HG02678 (cell line): ENCODE data around the gene CCL5.

Experiments used
- ATAC-seq: cut with Tn5 transposase; IDR thresholded peaks from one replicate; pipeline ENCODE4 v1.9.1; 2021; ENCODE audit warnings: mild to moderate bottlenecking, moderate library complexity; ENCODE audit not compliant: unreplicated experiment

Gene CCL5

DNA sequence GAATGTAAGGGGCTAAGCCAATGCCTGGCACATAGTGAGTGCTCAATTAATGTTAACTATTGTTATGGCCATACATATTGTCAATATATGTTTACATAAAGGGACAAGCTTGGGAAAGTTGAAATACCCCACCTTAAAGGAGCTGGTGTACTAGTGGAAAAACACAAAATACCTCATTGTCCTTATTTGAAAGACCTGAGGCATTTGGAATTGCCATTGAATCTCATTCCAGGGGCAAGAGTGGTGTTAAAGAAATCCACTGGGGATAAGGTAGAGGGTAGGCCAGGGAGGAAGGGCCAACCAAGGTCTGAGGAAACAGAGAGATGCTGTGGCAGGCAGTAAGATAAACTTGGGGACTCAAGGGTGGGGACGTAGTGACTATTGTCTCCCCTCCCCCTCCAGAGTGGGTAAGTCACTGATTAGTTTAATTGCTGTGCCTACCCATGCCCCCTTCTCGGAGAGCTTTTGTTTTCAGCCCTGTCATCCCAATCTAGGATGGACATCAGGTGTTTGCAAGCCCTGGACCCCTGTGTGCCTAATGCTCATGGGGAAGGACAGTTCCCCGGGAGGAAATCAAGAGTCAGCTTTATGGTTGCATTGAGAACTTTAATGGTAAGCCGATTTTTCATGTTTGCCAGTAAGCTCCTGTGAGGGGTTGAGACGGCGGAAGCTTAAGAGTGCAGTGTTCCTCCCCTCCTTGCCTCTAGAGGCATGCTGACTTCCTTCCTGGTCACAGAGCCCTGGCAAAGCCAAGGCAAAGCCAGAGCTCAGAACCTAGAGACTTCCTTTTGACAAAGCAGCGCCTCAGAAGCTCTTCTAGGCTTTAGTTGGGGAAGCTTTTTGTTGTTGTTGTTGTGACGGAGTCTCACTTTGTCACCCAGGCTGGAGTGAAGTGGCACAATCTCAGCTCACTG is 9.0 kb downstream of the CCL5 start:
- ATAC-seq: no peak

- ATAC-seq: no peak
Observed at GRCh38 chr17:35868737-35869136, 11.4 kb downstream of the CCL5 start, which contains the start of gene HEATR9. Gene HEATR9, minus strand, starts transcription at chr17:35868891. Its CDS starts 149 bp downstream, at chr17:35868742.

DNA sequence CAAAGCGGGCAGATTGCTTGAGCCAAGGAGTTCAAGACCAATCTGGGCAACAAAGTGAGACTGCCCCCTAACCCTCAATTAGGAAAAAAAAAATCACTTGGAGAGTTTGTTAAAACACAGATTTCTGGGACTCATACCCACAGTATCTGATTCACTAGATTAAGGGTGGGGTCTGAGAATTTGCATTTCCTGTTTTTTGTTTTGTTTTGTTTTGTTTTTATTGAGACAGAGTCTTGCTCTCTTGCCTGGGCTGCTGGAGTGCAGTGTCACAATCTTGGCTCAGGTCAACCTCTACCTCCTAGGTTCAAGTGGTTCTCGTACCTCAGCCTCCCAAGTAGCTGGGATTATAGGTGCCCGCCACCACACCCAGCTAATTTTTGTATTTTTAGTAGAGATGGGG is 12.6 kb downstream of the CCL5 start:
- no peak for ATAC-seq

DNA sequence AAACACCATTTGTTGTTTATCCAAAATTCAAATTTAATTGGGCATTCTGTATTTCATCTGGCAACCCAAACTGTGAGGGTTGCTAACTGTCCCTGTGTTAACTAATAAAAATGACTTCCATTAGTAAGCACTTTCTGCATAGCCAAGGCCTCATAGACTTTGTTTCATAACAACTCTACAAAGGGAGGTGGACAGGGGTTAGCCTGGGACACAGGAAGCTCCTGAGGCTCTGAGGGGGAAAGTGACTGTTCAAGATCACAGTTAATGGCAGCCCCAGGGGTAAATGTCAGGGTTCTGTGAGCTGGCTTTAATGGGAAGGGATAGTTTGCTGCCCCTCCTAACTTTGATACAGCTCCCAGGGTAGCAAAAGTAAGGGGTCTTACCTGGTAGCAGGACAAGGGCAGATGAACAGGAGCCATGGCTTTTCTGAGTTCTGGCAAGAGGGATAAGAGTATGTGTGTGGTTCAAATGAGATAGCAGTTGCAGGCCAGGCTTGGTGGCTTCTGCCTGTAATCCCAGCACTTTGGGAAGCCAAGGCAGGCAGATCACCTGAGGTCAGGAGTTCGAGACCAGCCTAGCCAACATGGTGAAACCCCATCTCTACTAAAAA is 13.7 kb downstream of the CCL5 start:
- no peak for ATAC-seq

DNA sequence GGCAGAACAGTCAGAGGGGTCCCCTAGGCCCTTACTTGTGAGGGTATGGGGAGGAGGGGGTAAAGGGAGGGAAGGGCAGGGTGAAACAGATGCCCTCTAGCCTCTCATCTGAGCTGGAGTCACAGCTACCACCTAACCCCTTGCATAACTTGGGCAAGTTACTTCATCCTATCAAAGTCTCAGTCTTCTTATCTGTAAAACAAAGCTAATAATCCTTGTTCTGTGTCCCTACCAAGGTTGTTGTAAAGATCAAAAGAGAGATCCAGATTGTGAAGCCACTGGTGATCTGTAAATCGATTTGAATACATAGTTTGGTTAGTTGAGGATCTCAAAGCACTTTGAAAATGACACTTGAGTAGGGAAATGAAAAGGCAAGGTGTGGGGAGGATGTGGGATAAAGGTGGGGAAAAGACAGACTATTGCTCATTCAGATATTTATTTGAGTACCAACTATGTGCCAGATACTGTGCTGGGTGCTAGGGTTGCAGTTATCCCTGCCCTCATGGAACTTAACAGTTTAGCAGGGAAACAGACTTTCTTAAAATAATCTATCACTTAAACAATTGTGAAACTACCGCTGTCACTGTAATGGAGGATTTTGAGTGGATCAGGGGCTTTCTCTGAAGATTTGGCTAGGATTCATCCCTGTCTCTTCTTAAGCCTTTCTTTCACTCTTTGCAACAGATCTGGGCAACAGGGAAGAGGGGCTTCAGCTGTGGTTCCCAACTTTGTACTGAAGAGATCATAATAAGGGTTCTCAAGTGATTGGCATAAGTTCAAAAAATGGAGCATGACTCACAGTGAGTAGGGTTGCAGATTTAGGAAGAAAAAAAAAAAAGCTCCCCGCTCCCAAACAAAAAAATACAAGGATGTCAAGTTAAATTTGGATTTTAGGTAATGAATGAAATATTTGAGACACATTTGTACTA is 14.5 kb downstream of the CCL5 start:
- no peak for ATAC-seq

- no peak for ATAC-seq
Observed at GRCh38 chr17:35864853-35865252, 15.3 kb downstream of the CCL5 start.

- ATAC-seq: no peak
Observed at GRCh38 chr17:35856603-35857002, 23.6 kb downstream of the CCL5 start.

DNA sequence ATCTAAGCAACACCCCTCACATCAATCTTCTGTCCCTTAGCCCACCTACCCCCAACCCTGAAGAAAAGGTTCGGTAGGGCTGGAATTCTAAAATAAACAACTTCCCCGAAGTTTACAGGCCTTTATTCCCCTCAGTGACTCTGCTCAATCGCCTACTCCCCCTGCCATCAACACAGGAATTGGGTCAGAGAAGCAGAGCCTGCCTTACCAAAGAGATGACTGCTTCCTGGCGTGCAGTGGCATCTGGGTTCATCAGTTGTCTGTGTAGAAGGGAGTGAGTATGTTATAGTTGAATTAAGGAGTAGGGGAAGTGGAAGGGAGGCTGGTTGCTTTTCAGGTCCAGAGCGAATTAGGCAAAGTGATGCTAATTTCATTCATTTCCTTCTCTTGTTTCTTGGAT is 24.2 kb downstream of the CCL5 start:
- no peak for ATAC-seq

DNA sequence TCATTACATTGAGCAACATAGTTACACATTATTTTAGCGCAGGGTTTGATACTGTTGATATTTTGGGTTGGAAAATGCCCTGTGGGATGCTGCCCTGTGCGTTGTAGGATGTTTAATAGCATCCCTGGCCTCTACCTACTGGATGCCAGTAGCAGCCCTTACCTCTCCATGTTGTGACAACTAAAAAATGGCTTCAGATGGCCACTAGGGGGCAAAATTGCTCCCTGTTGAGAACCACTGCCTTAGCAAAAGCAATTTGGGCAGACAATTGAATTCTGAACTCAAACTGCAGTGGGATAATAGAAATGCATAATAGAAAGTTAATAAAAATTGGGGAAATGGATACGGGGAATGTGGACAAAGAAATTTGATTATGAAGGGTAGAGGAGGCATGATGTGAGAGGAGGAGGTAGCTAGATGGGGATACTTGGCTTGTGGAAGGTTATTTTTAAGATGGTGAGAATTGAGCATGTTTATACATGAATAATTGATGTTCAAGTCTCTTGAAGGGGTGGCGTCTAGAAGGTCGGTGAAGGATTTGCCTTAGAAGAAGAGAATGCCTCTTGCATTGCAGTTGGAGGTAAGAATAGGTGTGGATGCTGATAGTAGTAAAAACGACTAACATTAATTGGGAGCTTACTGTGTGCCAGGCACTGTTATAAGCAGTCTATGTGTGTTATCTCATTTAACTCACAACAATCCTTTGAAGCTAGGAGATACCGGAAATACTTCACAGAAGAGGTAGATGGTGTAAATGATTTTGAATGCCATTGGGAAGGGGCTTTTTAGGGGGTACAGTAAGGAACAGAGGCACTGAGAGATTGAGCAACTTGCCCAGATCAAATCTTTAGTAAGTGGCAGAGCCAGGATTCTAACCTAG is 30.5 kb downstream of the CCL5 start:
- no peak for ATAC-seq

DNA sequence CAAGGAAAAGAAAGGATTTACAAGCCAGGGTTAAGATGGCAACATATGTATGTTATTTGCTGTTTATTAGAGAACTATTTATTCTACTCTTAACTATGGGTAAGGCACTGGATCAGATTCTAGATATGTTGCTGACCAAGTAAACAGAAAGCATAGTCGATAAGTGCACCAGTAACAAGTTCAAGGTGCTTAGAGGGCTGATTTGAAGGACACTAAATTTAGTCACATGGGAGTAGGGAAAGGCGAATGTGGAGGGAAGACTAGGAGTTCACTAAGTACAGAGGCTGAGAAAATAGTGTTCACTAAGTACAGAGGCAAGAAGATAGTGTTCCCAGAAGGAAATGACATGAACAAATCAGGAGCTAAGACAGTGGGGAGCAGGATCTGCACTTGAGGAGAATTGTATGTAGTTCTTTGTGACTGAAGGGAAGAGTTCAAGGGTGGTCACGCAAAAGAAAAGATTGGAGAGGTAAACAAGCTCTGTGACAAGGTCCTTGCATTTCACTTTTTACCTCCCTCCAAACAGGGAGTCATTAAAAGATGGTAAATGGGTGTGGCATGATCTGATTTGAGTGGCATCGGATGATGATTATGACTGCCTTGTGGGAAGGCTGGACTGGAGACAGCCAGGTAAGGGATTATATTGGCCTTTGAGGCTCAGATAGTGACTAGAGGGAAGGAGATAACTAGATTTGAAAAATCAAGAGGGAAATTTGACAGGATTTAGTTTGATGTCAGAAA is 32.4 kb downstream of the CCL5 start:
- no peak for ATAC-seq

DNA sequence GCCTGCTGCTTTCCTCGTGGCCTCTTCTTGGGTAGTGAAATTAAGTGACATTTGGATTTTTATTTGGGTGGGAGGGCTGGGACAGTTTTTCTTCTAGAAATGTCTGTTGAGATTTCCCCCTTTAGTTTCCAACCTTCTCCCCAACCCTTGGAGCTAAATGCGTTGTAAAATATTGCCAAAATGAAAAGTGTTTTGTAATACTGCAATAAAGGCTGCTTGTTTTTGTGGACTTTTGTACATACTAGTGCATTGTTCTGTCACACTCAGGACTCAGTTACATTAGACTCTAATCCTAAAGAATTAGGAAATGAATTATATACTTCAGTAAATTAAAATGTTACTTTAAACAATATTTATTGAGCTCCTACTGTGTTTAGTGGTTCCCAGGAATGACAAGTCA is 33.2 kb downstream of the CCL5 start:
- no peak for ATAC-seq

DNA sequence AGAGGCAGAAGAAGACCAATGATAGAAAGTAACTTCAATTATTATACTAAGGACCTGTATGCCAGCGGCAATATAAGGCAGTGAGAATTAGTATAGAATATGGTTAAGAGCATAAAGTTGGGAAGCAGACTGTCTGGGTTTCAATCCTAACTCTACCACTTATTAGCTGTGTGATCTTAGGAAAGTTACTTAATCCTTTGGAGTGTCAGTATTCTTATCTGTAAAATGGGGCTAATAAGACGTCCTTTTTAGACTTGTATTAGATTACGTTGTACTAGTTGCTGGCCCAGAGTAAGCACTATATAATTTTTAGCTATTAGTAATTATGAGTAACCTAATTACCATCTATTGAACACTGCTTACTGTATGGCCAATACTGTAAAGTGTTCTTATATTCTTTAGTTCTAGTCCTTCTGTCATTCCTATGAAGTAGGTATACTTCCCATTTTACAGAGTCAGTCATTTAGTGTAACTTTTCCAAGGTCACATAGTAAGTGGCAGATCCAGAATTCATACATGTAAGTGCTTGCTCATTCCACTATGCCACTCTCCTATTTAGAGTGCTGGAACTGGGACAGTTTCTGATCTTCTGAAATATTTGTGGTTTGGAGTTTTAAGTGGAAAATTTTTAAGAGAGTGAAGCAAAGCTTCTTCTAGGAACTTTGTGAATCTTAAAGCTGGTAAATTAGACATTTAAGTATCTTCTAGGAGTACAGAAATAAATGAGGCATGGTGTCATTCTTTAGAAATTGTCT is 33.9 kb downstream of the CCL5 start:
- ATAC-seq: no peak

GRCh38 chr17:35844547-35844946 is 35.6 kb downstream of the CCL5 start:
- ATAC-seq: no peak

- ATAC-seq: no peak
Observed at GRCh38 chr17:35843698-35844097, 36.5 kb downstream of the CCL5 start.

GRCh38 chr17:35842239-35842638 is 37.9 kb downstream of the CCL5 start:
- no peak for ATAC-seq

GRCh38 chr17:35841505-35841904 is 38.7 kb downstream of the CCL5 start:
- no peak for ATAC-seq

DNA sequence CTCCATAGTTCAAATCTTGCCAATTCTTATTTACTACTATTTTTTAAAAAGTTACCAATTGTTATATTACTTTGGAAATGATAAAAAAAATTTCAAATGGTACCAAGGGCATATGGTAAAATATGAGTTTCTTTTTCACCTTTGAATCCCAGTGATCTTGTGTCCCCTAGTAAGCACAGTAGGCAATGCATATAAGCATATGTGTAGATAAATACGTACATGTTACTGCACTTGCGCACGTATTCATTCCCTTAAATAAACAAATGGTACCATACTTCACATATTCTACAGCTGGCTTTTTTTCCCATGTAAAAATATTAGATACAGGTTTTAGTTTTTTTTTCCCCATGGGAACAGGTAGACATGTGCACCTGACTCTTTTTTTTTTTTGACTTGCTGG is 39.1 kb downstream of the CCL5 start:
- ATAC-seq: no peak

DNA sequence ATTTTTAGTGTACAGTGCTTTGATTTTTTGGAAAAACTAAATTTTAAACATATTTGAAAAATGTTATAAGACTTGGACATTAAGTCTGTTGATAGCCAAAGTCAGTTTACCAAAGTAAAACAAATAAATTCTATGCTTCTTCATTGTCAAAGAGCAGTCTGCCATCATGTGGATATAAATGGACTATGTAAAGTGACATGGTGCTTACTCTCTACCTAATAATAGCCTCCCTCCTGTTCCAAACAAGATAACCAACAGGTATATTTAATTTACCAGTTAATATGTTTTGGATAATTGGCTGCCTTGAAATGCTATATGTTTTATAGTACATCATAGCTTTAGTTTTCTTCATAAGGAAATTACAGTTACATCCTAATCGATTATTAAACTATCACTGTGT is 55.0 kb downstream of the CCL5 start:
- no peak for ATAC-seq
